Pons (tissue), 1 donor: ENCODE results near the gene CD34.

Experiments
- DNase-seq: peaks from one replicate; pipeline ENCODE4 v3.0.0-alpha.2; 2016; ENCODE audit warnings: low spot score

CD34 gene

GRCh38 chr1:207854001-207854400 is 56.9 kb downstream of the CD34 start:
- no peak for DNase-seq

GRCh38 chr1:207853372-207853757 is 57.6 kb downstream of the CD34 start:
- DNase-seq: no peak

GRCh38 chr1:207852576-207853371 is 58.2 kb downstream of the CD34 start:
- no peak for DNase-seq

GRCh38 chr1:207851696-207852095 is 59.2 kb downstream of the CD34 start:
- DNase-seq: no peak

GRCh38 chr1:207850621-207851407 is 60.1 kb downstream of the CD34 start:
- DNase-seq: no peak

GRCh38 chr1:207849646-207850045 is 61.3 kb downstream of the CD34 start:
- no peak for DNase-seq

- DNase-seq: no peak
Measured at GRCh38 chr1:207849016-207849415, 61.9 kb downstream of the CD34 start.

- DNase-seq: no peak
Measured at GRCh38 chr1:207848234-207848633, 62.7 kb downstream of the CD34 start.

- DNase-seq: no peak
Measured at GRCh38 chr1:207847116-207847515, 63.8 kb downstream of the CD34 start.

GRCh38 chr1:207845109-207845508 is 65.8 kb downstream of the CD34 start:
- DNase-seq: peak; percentile 56

GRCh38 chr1:207844371-207844770 is 66.6 kb downstream of the CD34 start:
- no peak for DNase-seq

- DNase-seq: no peak
Measured at GRCh38 chr1:207842506-207842905, 68.4 kb downstream of the CD34 start.

- no peak for DNase-seq
Measured at GRCh38 chr1:207841901-207842300, 69.0 kb downstream of the CD34 start.

- DNase-seq: no peak
Measured at GRCh38 chr1:207841293-207841692, 69.6 kb downstream of the CD34 start.

- DNase-seq: no peak
Measured at GRCh38 chr1:207840380-207840779, 70.5 kb downstream of the CD34 start.

GRCh38 chr1:207839083-207839413 is 71.9 kb downstream of the CD34 start:
- DNase-seq: no peak

- DNase-seq: no peak
Measured at GRCh38 chr1:207838156-207839082, 72.5 kb downstream of the CD34 start.

- no peak for DNase-seq
Measured at GRCh38 chr1:207837673-207838072, 73.3 kb downstream of the CD34 start.

GRCh38 chr1:207836591-207837347 is 74.2 kb downstream of the CD34 start:
- DNase-seq: no peak

GRCh38 chr1:207835958-207836357 is 75.0 kb downstream of the CD34 start:
- no peak for DNase-seq

- DNase-seq: no peak
Measured at GRCh38 chr1:207833956-207834660, 76.8 kb downstream of the CD34 start.
